Epithelial cell of proximal tubule (primary cell): ENCODE measurements around the gene GFI1. TPM values are rescaled to one million over a fixed set of nuclear protein-coding genes. Genes with fewer than 3 reads are reported as not detected.
A peak's percentile ranks its signal among the peaks of the same experiment; 100 is the strongest.

ENCODE experiments used
- DNase-seq: peaks from one replicate; pipeline ENCODE4 v3.0.0-alpha.2; 2011; ENCODE audit warnings: low read depth
- H3K4me3 ChIP-seq: 2 replicates; pipeline ENCODE4 v1.5.1; 2011; ENCODE audit warnings: low read depth, mild to moderate bottlenecking, low read length
- CTCF ChIP-seq: conservative IDR thresholded peaks from 2 replicates; pipeline ENCODE4 v1.5.1; 2012; ENCODE audit warnings: low read depth, mild to moderate bottlenecking, low read length
- total RNA-seq: library from RNA; depleted of rRNA; stranded (reverse); fragments of >200 nt; gene quantifications from 2 replicates; pipeline ENCODE4 v1.2.3, GENCODE V29; 2015

Gene GFI1
- total RNA-seq, 1 donor from 2014 or later = 0.12 TPM

DNA sequence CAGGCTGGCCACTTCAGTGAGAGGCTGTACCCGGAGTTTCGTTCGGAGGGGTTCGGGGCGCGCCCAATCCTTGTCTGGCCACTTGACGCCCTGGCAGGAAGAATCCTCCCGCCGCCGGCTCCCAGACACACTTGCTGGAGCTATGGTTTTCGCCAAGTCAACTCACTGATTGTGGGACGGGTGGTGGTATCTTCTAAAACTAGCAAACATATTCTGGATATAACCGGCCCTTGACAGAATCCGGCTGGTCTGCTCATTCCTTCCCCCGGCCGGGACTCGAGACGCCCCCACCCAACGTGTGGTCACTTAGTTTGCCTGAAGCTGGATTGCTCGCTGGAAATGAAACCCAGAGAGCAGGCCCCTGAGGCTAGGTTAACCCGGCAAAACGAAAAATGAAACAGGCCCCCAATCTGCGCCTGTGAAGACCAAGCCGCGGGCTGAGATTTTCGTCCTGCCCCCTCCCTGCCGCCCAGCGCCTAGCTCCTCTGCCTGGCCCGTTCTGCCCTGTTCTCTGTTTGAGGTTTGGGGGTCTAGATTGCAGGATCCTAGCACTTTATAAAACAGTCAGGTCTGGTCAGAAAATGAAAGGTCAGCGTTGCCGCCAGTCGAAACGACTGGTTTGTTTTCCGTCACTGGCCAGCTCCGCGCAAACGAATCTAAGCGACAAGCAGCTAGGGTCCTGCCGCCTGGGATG, 4.6 kb downstream of the GFI1 start:
- H3K4me3 ChIP-seq = peak overlapping the region; percentile 8
- DNase-seq = no peak
- no peak for TF ChIP-seq CTCF

- no peak overlapping the region for H3K4me3 ChIP-seq
- DNase-seq = no peak
- TF ChIP-seq CTCF = no peak
Observed at GRCh38 chr1:92481599-92481925, 5.2 kb downstream of the GFI1 start.

GRCh38 chr1:92480813-92481598, 5.7 kb downstream of the GFI1 start:
- no peak for DNase-seq
- H3K4me3 ChIP-seq = no peak overlapping the region
- no peak for TF ChIP-seq CTCF

- no peak for TF ChIP-seq CTCF
- H3K4me3 ChIP-seq = no peak overlapping the region
- no peak for DNase-seq
Observed at GRCh38 chr1:92480200-92480812, 6.4 kb downstream of the GFI1 start.

DNA sequence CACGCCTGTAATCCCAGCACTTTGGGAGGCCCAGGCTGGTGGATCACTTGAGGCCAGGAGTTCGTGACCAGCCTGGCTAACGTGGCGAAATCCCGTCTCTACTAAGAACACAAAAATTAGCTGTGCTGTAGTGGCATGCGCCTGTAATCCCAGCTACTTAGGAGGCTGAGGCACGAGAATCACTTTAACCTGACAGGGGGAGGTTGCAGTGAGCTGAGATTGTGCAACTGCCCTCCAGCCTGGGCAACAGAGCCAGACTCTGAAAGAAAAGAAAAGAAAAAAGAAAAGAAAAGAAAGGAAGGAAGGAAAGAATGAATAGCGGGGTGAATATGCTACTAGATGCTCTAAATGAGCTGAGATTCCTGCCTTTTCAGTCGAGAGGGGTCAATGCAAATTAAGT, 7.1 kb downstream of the GFI1 start:
- no peak overlapping the region for H3K4me3 ChIP-seq
- no peak for TF ChIP-seq CTCF
- DNase-seq = no peak

DNA sequence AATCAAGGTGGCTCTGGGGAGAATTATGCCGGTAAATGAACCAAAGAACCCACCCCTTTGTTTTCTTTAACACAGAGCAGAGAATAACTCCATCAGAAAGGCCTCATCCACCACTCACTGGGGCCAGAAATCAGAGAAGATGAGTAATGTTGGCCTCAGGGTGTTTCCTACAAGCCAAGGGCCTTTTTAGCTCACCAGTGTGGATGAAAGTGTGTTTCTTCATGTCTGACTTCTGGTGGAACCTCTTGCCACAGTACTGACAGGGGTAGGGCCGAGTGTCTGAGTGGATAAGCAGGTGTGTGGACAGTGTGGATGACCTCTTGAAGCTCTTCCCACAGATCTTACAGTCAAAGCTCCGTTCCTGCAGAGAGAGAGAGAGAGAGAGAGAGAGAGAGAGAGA, 8.3 kb downstream of the GFI1 start:
- TF ChIP-seq CTCF = no peak
- DNase-seq = no peak
- H3K4me3 ChIP-seq = no peak overlapping the region
